GM23338 (cell line): ENCODE data around the gene TMA7. TPM values are rescaled to one million over a fixed set of nuclear protein-coding genes. Genes with fewer than 3 reads are reported as not detected.

Experiments
- ATAC-seq: fragments of 200-7000 bp; cut with Tn5 transposase; 3 replicates; pipeline ENCODE4 v1.9.1; 2020
- DNase-seq: peaks from one replicate; pipeline ENCODE4 v3.0.0-alpha.2; 2015; ENCODE audit warnings: low spot score
- H2AFZ ChIP-seq: fragments of 200-600 bp; sonication (generic); 2 replicates; pipeline ENCODE4 v1.8.0; 2016; ENCODE audit warnings: antibody characterized with exemption, mild to moderate bottlenecking, moderate library complexity
- H3F3A ChIP-seq: fragments of 200-600 bp; sonication (generic); replicated peaks from 2 replicates; pipeline ENCODE4 v1.8.0; 2017; ENCODE audit warnings: antibody characterized with exemption, mixed run types, low read depth
- H3K27ac ChIP-seq: fragments of 200-600 bp; sonication (generic); 2 replicates; pipeline ENCODE4 v1.6.1; 2016; ENCODE audit warnings: low read depth
- H3K27me3 ChIP-seq: fragments of 200-600 bp; sonication (generic); 2 replicates; pipeline ENCODE4 v1.8.0; 2016; ENCODE audit warnings: mild to moderate bottlenecking, mixed run types, moderate library complexity; ENCODE audit not compliant: insufficient read depth
- H3K36me3 ChIP-seq: fragments of 200-600 bp; sonication (generic); 2 replicates; pipeline ENCODE4 v1.8.0; 2016; ENCODE audit warnings: mild to moderate bottlenecking; ENCODE audit not compliant: insufficient read depth
- H3K4me1 ChIP-seq: fragments of 200-600 bp; sonication (generic); 2 replicates; pipeline ENCODE4 v1.8.0; 2016; ENCODE audit warnings: mild to moderate bottlenecking, moderate library complexity; ENCODE audit not compliant: insufficient read depth
- H3K4me2 ChIP-seq: fragments of 200-600 bp; sonication (generic); 2 replicates; pipeline ENCODE4 v1.7.1; 2017; ENCODE audit warnings: mixed run types
- H3K4me3 ChIP-seq: fragments of 200-600 bp; sonication (generic); 2 replicates; pipeline ENCODE4 v1.6.1; 2016; ENCODE audit warnings: mixed run types
- H3K79me2 ChIP-seq: fragments of 200-600 bp; sonication (generic); replicated peaks from 2 replicates; pipeline ENCODE4 v1.8.0; 2017; ENCODE audit warnings: mild to moderate bottlenecking; ENCODE audit not compliant: insufficient read depth
- H3K9me2 ChIP-seq: fragments of 200-600 bp; sonication (generic); 2 replicates; pipeline ENCODE4 v1.8.0; 2017; ENCODE audit not compliant: insufficient read depth
- H4K20me1 ChIP-seq: fragments of 200-600 bp; sonication (generic); replicated peaks from 2 replicates; pipeline ENCODE4 v1.8.0; 2017; ENCODE audit warnings: mild to moderate bottlenecking; ENCODE audit not compliant: insufficient read depth
- H3K27ac Mint-ChIP-seq: 2 replicates; pipeline ENCODE4 v1.8.0; 2020; ENCODE audit warnings: inconsistent platforms, mild to moderate bottlenecking, moderate library complexity, mixed read lengths
- H3K27me3 Mint-ChIP-seq: 3 replicates; pipeline ENCODE4 v1.8.0; 2022; ENCODE audit warnings: low read depth, mild to moderate bottlenecking, moderate library complexity, mixed read lengths, inconsistent platforms; ENCODE audit not compliant: insufficient read depth, poor library complexity
- H3K36me3 Mint-ChIP-seq: 3 replicates; pipeline ENCODE4 v1.8.0; 2021; ENCODE audit warnings: low read depth, mild to moderate bottlenecking, inconsistent platforms, moderate library complexity, mixed read lengths
- H3K4me1 Mint-ChIP-seq: 3 replicates; pipeline ENCODE4 v1.8.0; 2020; ENCODE audit warnings: mild to moderate bottlenecking, inconsistent platforms, mixed read lengths
- H3K4me3 Mint-ChIP-seq: 3 replicates; pipeline ENCODE4 v1.8.0; 2021; ENCODE audit warnings: moderate library complexity, mild to moderate bottlenecking, inconsistent platforms, mixed read lengths
- H3K9me3 Mint-ChIP-seq: 3 replicates; pipeline ENCODE4 v1.8.0; 2020; ENCODE audit warnings: moderate library complexity, mild to moderate bottlenecking, inconsistent platforms, mixed read lengths
- CREB1 ChIP-seq: fragments of 250-450 bp; sonication (Bioruptor Pico); IDR thresholded peaks from 2 replicates; pipeline ENCODE4 v1.5.0; 2020; ENCODE audit warnings: low read depth, mild to moderate bottlenecking, moderate library complexity
- CTCF ChIP-seq, 2 experiments: fragments of 200-600 bp in 1 of 2; sonication (generic) in 1 of 2; conservative IDR thresholded peaks; 2 replicates each; pipeline versions ENCODE4 v1.5.1 to v1.6.1; 2016 to 2017; ENCODE audit warnings: antibody characterized with exemption in 2 of 2, low read depth in 2 of 2, mild to moderate bottlenecking in 2 of 2, moderate library complexity in 1 of 2
- ETS1 ChIP-seq: IDR thresholded peaks from 2 replicates; pipeline ENCODE4 v1.6.1; 2016; ENCODE audit warnings: antibody characterized with exemption
- EZH2 ChIP-seq: fragments of 200-600 bp; sonication (generic); IDR thresholded peaks from one replicate; pipeline ENCODE4 v1.8.0; 2017; ENCODE audit warnings: antibody characterized with exemption, mild to moderate bottlenecking, low read depth; ENCODE audit not compliant: unreplicated experiment
- EZH2phosphoT487 ChIP-seq: fragments of 200-600 bp; sonication (generic); IDR thresholded peaks from one replicate; pipeline ENCODE4 v1.8.1; 2018; ENCODE audit warnings: antibody characterized with exemption; ENCODE audit not compliant: unreplicated experiment
- JUNB ChIP-seq: IDR thresholded peaks from one replicate; pipeline ENCODE4 v1.6.1; 2016; ENCODE audit warnings: antibody characterized with exemption; ENCODE audit not compliant: unreplicated experiment
- NANOG ChIP-seq: IDR thresholded peaks from 2 replicates; pipeline ENCODE4 v1.6.1; 2016; ENCODE audit warnings: antibody characterized with exemption, borderline replicate concordance
- POLR2AphosphoS5 ChIP-seq: IDR thresholded peaks from 2 replicates; pipeline ENCODE4 v1.6.1; 2016; ENCODE audit warnings: antibody characterized with exemption, low read depth
- REST ChIP-seq: IDR thresholded peaks from one replicate; pipeline ENCODE4 v1.6.1; 2018; ENCODE audit warnings: antibody characterized with exemption; ENCODE audit not compliant: unreplicated experiment
- STAT1 ChIP-seq: IDR thresholded peaks from one replicate; pipeline ENCODE4 v1.6.1; 2016; ENCODE audit warnings: antibody characterized with exemption; ENCODE audit not compliant: unreplicated experiment
- ZNF114 ChIP-seq: fragments of 250-450 bp; sonication (Bioruptor Pico); IDR thresholded peaks from 2 replicates; pipeline ENCODE4 v1.5.0; 2020; ENCODE audit warnings: mild to moderate bottlenecking, moderate library complexity
- ZNF331 ChIP-seq: fragments of 250-450 bp; sonication (Bioruptor Pico); IDR thresholded peaks from 2 replicates; pipeline ENCODE4 v1.5.0; 2020; ENCODE audit warnings: low read depth, mild to moderate bottlenecking, moderate library complexity
- ZNF462 ChIP-seq: fragments of 250-450 bp; sonication (Bioruptor Pico); IDR thresholded peaks from 2 replicates; pipeline ENCODE4 v1.5.0; 2020; ENCODE audit warnings: mild to moderate bottlenecking, moderate library complexity
- polyA plus RNA-seq: library from polyadenylated mRNA; unstranded; fragments of >200 nt; fragmentation: Nextera tagmentation; extraction: Ambion mirVana; gene quantifications from 2 replicates; pipeline ENCODE4 v1.2.1, GENCODE V29; 2016
- total RNA-seq: library from RNA; depleted of rRNA; stranded (reverse); fragments of >200 nt; shearing (Covaris generic); gene quantifications from 2 replicates; pipeline ENCODE4 v1.2.3, GENCODE V29; 2014

TMA7 gene
- total and polyA plus RNA-seq, 2 experiments from 2014 or later: 419 to 2,089 TPM

- no peak overlapping the region for H2AFZ ChIP-seq
- no peak for ATAC-seq
- H3K4me3 Mint-ChIP-seq: no peak overlapping the region
- no peaks in the 10 kb centered on the region for H3K9me3 Mint-ChIP-seq
- no peak for DNase-seq
- no peaks in the 10 kb centered on the region for H3K27me3 ChIP-seq
- H3K4me1 ChIP-seq: no peaks in the 10 kb centered on the region
- H3K4me1 Mint-ChIP-seq: peaks cover 7% of the 10 kb centered on the region
- H3K79me2 ChIP-seq: no peaks in the 10 kb centered on the region
- peaks cover 6% of the 10 kb centered on the region for H3K27me3 Mint-ChIP-seq
- TF ChIP-seq STAT1 (no peak), ZNF462 (no peak), NANOG (no peak), EZH2 (no peak), EZH2phosphoT487 (no peak), CREB1 (CRISPR knock-in tag) (no peak), ZNF331 (CRISPR knock-in tag) (no peak), JUNB (no peak), CTCF (conservative IDR thresholded peaks at IDR 0.05; ENCODE audit: low read depth in 2 of 2) (no peak), ETS1 (no peak), ZNF114 (no peak), REST (no peak), POLR2AphosphoS5 (no peak)
- no peak overlapping the region for H3K4me2 ChIP-seq
- no peaks in the 10 kb centered on the region for H3K9me2 ChIP-seq
- H4K20me1 ChIP-seq: peaks cover 3% of the 10 kb centered on the region
- H3F3A ChIP-seq: peaks cover 7% of the 10 kb centered on the region; the same call in 1 of the 2 replicates
- H3K27ac Mint-ChIP-seq: no peak overlapping the region
- no peak overlapping the region for H3K27ac ChIP-seq
- H3K36me3 ChIP-seq: peaks cover 37% of the 10 kb centered on the region
- no peak overlapping the region for H3K4me3 ChIP-seq
- H3K36me3 Mint-ChIP-seq: peaks cover 43% of the 10 kb centered on the region
These were observed 20.5 kb downstream of the TMA7 start for GRCh38 chr3:48460517-48460902.
